Parathyroid adenoma (tissue), 2 donors: ENCODE data around the gene CALML6.

ENCODE experiments used
- H2AFZ ChIP-seq: fragments of 300-600 bp; sonication (generic); one replicate; pipeline ENCODE4 v1.7.0; 2017; ENCODE audit warnings: antibody characterized with exemption, mild to moderate bottlenecking
- H3K27ac ChIP-seq: fragments of 300-600 bp; sonication (generic); one replicate; pipeline ENCODE4 v1.7.0; 2017
- H3K27me3 ChIP-seq: fragments of 300-600 bp; sonication (generic); one replicate; pipeline ENCODE4 v1.7.0; 2017; ENCODE audit warnings: low read length; ENCODE audit not compliant: control insufficient read depth, insufficient read depth
- H3K36me3 ChIP-seq: fragments of 300-600 bp; sonication (generic); one replicate; pipeline ENCODE4 v1.7.0; 2017; ENCODE audit warnings: low read length; ENCODE audit not compliant: control insufficient read depth, insufficient read depth
- H3K4me1 ChIP-seq: fragments of 300-600 bp; sonication (generic); one replicate; pipeline ENCODE4 v1.7.0; 2017; ENCODE audit warnings: control low read depth
- H3K4me2 ChIP-seq: fragments of 300-600 bp; sonication (generic); one replicate; pipeline ENCODE4 v1.7.0; 2017; ENCODE audit warnings: low read length
- H3K4me3 ChIP-seq: fragments of 300-600 bp; sonication (generic); one replicate; pipeline ENCODE4 v1.7.0; 2017; ENCODE audit warnings: low read depth, low read length
- H3K79me2 ChIP-seq: fragments of 300-600 bp; sonication (generic); one replicate; pipeline ENCODE4 v1.7.0; 2017; ENCODE audit warnings: control low read depth
- H3K9ac ChIP-seq: fragments of 300-600 bp; sonication (generic); one replicate; pipeline ENCODE4 v1.7.0; 2017; ENCODE audit warnings: mild to moderate bottlenecking
- H3K9me3 ChIP-seq: fragments of 300-600 bp; sonication (generic); one replicate; pipeline ENCODE4 v1.7.0; 2017; ENCODE audit warnings: low read length; ENCODE audit not compliant: control insufficient read depth
- CTCF ChIP-seq: fragments of 300-600 bp; sonication (generic); IDR thresholded peaks from one replicate; pipeline ENCODE4 v1.7.0; 2017; ENCODE audit warnings: antibody characterized with exemption, mild to moderate bottlenecking
- donor health status: primary hyperparathyroidism.

The CALML6 gene

GRCh38 chr1:1941868-1942752 is 27.1 kb downstream of the CALML6 start:
- no peaks in the 10 kb centered on the region for H3K9me3 ChIP-seq
- H3K27me3 ChIP-seq, result no peaks in the 10 kb centered on the region

GRCh38 chr1:1942753-1943656 is 27.9 kb downstream of the CALML6 start:
- no peaks in the 10 kb centered on the region for H3K27me3 ChIP-seq
- H2AFZ ChIP-seq, result peak overlapping the region; percentile 75
- no peak overlapping the region for H3K4me3 ChIP-seq
- H3K4me2 ChIP-seq, result no peak overlapping the region
- no peaks in the 10 kb centered on the region for H3K79me2 ChIP-seq
- H3K36me3 ChIP-seq, result no peaks in the 10 kb centered on the region
- H3K4me1 ChIP-seq, result no peaks in the 10 kb centered on the region
- no peak overlapping the region for H3K9ac ChIP-seq
- H3K9me3 ChIP-seq, result no peaks in the 10 kb centered on the region
- no peak for TF ChIP-seq CTCF
- no peak overlapping the region for H3K27ac ChIP-seq

More at GRCh38 chr1:1941868-1942752, 27.1 kb downstream of the CALML6 start:
- Histone ChIP-seq H3K4me1 (no peaks in the 10 kb centered on the region), H3K4me3 (no peak overlapping the region), H3K9ac (no peak overlapping the region), H3K79me2 (no peaks in the 10 kb centered on the region), H3K4me2 (no peak overlapping the region), H2AFZ (no peak overlapping the region), H3K36me3 (no peaks in the 10 kb centered on the region), H3K27ac (no peak overlapping the region)
- no peak for TF ChIP-seq CTCF

- H3K27me3 ChIP-seq, result no peaks in the 10 kb centered on the region
- H3K4me3 ChIP-seq, result peak overlapping the region; percentile 20
Measured at GRCh38 chr1:1943834-1944570, 28.9 kb downstream of the CALML6 start.

More at GRCh38 chr1:1943834-1944570, 28.9 kb downstream of the CALML6 start:
- Histone ChIP-seq H2AFZ (peak overlapping the region; percentile 75), H3K27ac (no peak overlapping the region), H3K4me2 (peak overlapping the region; percentile 79), H3K36me3 (no peaks in the 10 kb centered on the region), H3K9me3 (no peaks in the 10 kb centered on the region), H3K9ac (no peak overlapping the region), H3K79me2 (no peaks in the 10 kb centered on the region), H3K4me1 (no peaks in the 10 kb centered on the region)
- TF ChIP-seq CTCF, result peak; percentile 69
